SJCRH30 (cell line): ENCODE measurements around the gene SSC5D. TPM values are rescaled to one million over a fixed set of nuclear protein-coding genes. Genes with fewer than 3 reads are reported as not detected.

ENCODE experiments used
- DNase-seq, 2 experiments: peaks; one replicate each; pipeline ENCODE4 v3.0.0-alpha.2; 2015 to 2020
- H3K27ac ChIP-seq: fragments of 250-450 bp; sonication (Bioruptor Pico); 2 replicates; pipeline ENCODE4 v1.5.1; 2020; ENCODE audit warnings: mild to moderate bottlenecking, moderate library complexity
- H3K27me3 ChIP-seq: fragments of 250-450 bp; sonication (Bioruptor Pico); 2 replicates; pipeline ENCODE4 v1.5.1; 2020; ENCODE audit warnings: mild to moderate bottlenecking, moderate library complexity
- H3K36me3 ChIP-seq: fragments of 250-450 bp; sonication (Bioruptor Pico); 2 replicates; pipeline ENCODE4 v1.5.1; 2020; ENCODE audit warnings: mild to moderate bottlenecking, moderate library complexity
- H3K4me1 ChIP-seq: fragments of 250-450 bp; sonication (Bioruptor Pico); 2 replicates; pipeline ENCODE4 v1.5.1; 2020; ENCODE audit warnings: mild to moderate bottlenecking, moderate library complexity
- H3K4me3 ChIP-seq: fragments of 250-450 bp; sonication (Bioruptor Pico); 2 replicates; pipeline ENCODE4 v1.5.1; 2020; ENCODE audit warnings: mild to moderate bottlenecking, moderate library complexity
- H3K9me3 ChIP-seq: fragments of 250-450 bp; sonication (Bioruptor Pico); replicated peaks from 2 replicates; pipeline ENCODE4 v1.5.1; 2020; ENCODE audit warnings: mild to moderate bottlenecking, moderate library complexity
- total RNA-seq: library from RNA; depleted of rRNA; stranded (reverse); fragments of >200 nt; shearing (Covaris generic); gene quantifications from 2 replicates; pipeline ENCODE4 v1.2.3, GENCODE V29; 2014

SSC5D gene
- total RNA-seq, 1 experiment from 2014 or later: 3.1 TPM

DNA sequence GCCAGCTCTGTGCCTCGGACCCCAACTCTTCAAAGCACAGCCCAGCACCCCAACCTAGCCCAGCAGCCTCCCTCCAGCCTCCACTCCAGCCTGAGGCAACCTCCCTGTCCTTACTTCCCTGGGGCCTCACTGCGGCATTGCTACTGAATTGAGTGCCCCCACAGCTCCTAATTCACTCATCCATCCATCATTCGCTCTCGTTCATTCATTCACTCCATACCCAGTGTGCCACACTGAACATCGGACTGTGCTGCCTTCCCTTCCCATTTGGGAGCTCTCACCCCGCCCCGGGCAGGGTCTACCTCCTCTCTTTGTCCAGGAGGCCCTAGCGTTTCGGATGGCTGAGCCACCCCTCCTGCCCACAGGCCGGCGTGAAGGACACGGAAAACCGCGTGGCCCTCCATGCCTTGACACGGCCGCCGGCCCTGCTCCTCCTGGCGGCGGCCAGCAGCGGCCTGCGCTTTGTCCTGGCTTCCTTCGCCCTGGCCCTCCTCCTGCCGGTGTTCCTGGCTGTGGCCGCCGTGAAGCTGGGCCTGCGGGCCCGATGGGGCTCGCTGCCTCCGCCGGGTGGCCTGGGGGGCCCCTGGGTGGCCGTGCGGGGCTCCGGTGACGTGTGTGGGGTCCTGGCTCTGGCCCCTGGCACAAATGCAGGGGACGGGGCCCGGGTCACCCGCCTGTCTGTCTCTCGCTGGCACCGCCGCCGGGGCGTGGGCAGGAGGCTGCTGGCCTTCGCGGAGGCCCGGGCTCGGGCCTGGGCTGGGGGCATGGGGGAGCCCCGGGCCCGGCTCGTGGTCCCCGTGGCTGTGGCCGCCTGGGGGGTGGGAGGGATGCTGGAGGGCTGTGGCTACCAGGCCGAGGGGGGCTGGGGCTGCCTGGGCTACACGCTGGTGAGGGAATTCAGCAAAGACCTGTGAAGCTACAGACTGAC, 1.9 kb upstream of the SSC5D start:
- H3K4me3 ChIP-seq: peak overlapping the region; percentile 73
- no peak for DNase-seq
- no peaks in the 10 kb centered on the region for H3K9me3 ChIP-seq
- H3K27me3 ChIP-seq: no peaks in the 10 kb centered on the region
- no peaks in the 10 kb centered on the region for H3K36me3 ChIP-seq
- H3K27ac ChIP-seq: peak overlapping the region; percentile 96
- peaks cover 30% of the 10 kb centered on the region for H3K4me1 ChIP-seq

DNA sequence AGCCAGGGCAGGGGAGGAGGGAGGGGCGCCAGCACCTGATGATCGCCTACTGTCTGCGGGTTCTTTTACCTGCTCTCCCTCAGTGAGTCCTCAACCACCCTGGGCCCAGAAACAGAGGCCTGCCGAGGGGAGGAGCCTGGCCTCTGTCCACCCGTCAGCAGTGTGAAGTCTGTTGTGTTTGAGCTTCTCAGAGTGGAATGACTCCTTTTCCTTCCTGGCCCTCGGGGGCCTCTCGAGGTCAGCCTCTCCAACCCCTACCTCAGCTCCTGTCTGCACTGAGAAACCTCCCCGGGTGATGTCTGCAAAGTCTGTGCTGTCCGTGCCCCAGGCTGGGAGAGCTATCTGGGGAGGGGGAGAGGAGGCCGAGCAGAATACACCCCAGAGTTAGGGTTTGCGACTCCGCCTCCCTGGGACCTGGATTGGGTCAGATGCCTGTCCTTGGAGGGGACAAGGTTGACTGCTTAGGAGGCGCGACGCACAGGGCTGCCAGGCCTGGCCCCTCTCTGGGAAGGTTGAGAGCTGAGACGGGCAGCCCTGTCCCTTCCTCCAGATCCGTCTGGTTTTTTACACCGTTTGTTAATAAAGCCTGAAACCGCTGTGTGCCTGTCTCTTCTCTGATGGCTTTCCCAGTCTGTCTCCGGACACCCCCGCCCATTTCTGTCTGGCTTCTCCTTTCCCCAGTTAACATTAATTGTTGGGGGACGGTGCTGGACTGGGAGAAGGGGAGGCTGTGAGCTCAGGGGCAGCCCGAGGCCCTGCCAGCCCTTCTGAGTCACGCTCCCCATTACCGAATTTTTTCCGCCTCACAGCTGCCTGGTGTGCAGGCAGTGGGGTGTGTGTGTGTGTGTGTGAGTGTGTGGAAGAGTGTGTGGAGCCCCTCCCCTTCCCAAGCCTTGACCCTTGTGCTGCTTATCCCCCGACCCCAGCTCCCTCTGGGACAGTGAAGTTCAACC, 989 bp upstream of the SSC5D start:
- Histone ChIP-seq H3K27me3 (no peaks in the 10 kb centered on the region), H3K9me3 (no peaks in the 10 kb centered on the region), H3K4me3 (peak overlapping the region; percentile 29), H3K36me3 (no peaks in the 10 kb centered on the region), H3K27ac (peak overlapping the region; percentile 96), H3K4me1 (peaks cover 34% of the 10 kb centered on the region)
- peak; percentile 92 to 94 for DNase-seq

DNA sequence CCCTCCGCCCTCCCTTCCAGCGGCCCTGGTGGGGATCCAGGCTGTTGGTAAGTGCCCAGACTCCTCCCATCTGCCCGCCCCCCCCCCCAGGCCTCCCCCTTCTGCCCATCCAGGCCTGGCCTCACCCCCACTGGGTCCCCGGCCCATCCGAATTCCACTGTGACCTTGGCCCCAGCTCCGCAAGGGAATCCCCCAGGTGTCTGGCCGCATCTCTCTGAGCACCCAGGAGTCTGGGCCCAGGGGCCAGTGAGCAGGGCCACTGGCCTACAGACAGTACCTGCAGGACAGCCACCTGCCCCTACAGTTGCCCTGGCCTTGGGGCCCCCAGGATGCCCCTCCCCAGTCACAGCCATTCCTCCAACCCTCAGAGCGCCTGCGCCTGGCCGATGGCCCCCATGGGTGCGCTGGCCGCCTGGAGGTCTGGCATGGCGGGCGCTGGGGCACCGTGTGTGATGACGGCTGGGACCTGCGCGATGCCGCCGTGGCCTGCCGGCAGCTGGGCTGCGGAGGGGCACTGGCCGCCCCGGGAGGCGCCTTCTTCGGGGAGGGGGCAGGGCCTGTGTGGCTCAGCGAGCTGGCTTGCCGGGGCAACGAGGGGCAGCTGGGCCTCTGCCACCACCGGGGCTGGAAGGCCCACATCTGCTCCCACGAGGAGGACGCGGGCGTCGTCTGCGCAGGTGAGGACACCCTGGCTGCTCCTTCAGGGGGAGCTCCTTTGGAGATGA, 912 bp downstream of the SSC5D start:
- Histone ChIP-seq H3K4me3 (no peak overlapping the region; the same call in 1 of the 2 replicates), H3K27me3 (no peaks in the 10 kb centered on the region), H3K9me3 (no peaks in the 10 kb centered on the region), H3K4me1 (peaks cover 37% of the 10 kb centered on the region), H3K36me3 (no peaks in the 10 kb centered on the region), H3K27ac (no peak overlapping the region)
- DNase-seq: no peak

DNA sequence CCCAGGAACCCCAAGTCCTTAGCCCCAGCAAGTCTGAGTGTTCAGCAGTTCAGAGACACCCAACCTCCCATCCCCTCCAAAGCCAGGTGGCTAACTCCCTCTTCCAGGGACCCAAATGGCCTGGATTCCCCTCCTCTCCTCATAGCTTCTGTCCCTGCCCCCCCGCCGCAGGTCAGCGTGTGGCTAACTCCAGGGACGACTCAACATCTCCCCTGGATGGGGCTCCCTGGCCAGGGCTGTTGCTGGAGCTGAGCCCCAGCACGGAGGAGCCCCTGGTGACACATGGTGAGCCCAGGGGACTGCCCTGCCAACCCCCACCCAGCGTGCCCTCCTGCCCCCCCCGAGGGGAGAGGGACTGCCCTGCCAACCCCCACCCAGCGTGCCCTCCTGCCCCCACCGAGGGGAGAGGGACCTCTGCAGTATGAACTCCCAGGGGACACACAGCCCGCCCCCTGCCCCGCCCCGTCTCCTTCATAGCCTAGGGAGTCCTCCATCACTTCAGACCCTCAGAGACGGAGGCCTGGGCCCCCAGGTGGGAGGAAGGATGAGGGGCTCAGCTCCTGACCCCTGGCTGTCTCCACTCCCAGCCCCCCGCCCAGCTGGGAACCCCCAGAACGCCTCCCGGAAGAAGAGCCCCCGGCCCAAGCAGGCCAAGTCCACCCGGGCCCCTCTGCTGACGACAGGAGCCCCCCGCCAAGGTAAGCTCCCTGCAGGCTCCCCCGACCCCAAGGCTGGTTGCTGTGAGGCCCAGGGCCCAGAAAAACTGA, 1.7 kb downstream of the SSC5D start:
- no peaks in the 10 kb centered on the region for H3K9me3 ChIP-seq
- H3K27ac ChIP-seq: no peak overlapping the region
- no peaks in the 10 kb centered on the region for H3K27me3 ChIP-seq
- H3K4me3 ChIP-seq: no peak overlapping the region
- H3K36me3 ChIP-seq: no peaks in the 10 kb centered on the region
- H3K4me1 ChIP-seq: peaks cover 37% of the 10 kb centered on the region
- DNase-seq: no peak

DNA sequence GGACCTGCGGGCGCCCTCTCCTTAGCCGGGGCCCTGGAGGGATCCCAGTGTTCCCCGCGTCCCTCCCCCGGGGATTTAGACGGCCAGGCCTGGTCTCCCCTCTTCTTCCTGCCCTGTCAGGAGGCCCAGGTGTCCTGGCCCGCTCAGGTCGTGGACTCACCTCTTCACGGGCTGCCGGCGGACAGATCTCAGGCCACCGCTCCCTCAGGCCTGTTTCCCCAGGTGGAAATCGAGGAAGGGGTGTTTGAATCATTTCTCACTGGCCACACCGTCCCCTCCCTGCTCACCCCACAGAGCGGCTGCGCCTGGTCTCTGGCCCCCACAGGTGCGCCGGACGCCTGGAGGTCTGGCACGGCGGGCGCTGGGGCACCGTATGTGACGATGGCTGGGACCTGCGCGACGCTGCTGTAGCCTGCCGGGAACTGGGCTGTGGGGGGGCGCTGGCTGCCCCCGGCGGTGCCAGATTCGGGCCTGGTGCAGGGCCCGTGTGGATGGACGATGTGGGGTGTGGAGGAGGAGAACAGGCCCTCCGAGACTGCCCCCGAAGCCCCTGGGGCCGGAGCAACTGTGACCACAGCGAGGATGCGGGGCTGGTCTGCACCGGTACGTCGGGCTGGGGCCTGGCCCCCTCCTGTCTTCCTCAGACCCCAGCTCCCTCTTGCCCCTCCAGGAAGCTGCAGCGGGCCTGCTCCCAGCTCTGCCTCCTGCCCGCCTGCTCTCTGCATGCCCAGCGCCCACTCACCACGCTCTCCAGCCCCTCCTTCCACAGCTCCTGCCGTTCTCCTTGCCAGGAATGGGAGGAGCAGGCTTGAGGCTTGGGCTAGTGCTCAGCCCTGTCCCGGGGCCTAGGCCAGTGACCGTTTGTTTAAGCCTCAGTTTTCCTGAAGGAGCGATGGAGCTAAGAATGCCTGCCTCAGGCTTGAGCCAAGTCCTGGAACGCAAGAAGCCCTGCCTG, 2.5 kb downstream of the SSC5D start:
- H3K27me3 ChIP-seq: no peaks in the 10 kb centered on the region
- no peaks in the 10 kb centered on the region for H3K9me3 ChIP-seq
- peaks cover 38% of the 10 kb centered on the region for H3K4me1 ChIP-seq
- H3K36me3 ChIP-seq: no peaks in the 10 kb centered on the region
- no peak overlapping the region for H3K4me3 ChIP-seq
- no peak overlapping the region for H3K27ac ChIP-seq
- no peak for DNase-seq

DNA sequence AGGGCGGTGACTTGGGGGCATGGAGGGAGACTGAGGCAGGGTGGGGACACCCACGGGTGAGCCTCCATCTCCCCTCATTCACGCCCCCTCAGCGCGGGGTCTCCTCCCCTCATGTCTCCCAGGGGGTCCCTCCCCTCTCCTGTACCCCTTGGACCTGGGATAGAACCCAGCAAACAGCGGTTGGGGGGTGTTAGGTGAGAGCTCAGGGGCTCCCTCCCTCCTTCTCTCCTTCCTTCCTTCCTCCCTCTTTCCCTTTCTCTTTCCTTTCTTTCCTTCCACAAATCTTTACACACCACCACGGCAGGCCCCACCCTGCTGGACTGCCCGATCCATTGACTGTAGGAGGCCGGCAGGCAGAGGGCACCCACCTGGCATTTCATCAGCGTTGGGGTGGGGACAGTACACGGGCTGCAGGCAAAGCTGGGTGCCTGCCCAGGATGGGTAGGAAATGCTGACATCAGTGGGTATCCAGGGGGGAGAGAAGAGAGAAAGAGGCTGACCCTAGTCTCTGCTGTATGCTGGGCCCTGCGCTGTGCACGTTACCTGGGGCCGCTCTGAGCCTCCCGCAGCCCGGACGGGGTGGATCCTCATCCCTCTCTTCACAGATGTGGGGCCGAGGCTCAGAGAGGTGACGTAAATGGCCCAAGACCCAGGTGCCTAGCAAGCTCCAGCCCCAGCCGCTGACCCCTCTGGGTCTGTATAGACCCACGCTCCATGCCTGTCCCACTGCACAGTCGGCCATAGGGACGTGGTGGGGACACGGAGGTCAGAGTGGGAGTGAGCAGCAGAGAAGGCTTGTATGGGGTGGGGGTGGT, 3.5 kb downstream of the SSC5D start:
- Histone ChIP-seq H3K27me3 (no peaks in the 10 kb centered on the region), H3K9me3 (no peaks in the 10 kb centered on the region), H3K4me1 (peaks cover 38% of the 10 kb centered on the region), H3K27ac (no peak overlapping the region), H3K36me3 (no peaks in the 10 kb centered on the region), H3K4me3 (no peak overlapping the region)
- no peak for DNase-seq

DNA sequence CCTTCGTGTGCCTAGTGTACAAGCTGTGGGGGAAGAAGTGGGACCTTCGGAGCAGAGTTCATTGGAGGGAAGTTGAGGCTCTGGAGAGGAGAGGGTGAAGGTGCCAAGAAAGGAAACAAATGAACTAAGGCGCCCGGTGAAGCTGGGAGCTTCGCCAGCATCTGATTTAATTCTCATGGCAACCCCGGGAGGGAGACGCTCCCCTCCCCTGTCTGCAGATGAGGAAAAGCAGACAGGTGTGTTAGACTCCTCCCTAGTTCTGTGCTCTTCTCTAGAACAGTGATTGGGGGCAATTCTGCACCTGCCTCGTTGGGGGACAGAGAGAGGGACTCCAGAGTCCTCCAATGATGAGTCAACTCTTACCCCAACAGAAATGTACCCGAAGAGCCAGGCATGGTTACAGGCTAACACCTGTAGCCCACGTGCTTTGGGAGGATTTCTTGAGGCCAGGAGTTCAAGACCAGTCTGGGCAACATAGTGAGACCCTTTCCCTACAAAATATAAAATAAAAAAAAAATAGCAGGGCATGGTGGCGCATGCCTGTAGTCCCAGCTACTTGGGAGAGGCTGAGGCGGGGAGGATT, 4.2 kb downstream of the SSC5D start:
- no peak overlapping the region for H3K27ac ChIP-seq

DNA sequence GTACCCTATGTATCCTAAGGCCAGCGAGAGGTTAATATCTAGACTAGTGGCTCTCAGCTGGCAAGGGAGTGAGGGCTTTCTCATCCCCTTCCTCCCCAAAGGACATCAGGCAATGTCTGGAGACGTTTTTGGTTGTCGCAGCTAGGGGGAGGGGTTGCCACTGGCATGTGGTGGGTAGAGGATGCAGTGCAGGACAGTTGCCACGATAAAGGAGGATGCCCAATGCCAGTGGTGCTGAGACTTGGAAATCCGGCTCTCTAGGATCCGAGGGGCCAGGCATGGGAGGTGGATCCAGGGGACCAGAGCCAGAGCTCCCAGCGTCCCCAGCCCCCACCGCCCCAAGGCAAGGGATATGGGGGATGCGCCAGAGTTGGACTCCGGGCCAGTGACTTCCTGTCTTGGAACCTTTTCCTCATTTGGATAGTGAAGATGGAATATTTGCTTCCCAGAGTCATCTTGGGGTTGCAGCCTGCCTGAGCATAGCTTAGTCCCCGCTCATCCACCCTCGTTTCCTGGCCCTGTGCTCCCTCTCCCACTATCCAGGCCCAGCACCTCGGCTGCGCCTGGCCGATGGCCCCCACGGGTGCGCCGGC, 4.9 kb downstream of the SSC5D start:
- Histone ChIP-seq H3K36me3 (no peaks in the 10 kb centered on the region), H3K4me3 (no peak overlapping the region), H3K27me3 (no peaks in the 10 kb centered on the region), H3K27ac (no peak overlapping the region), H3K9me3 (no peaks in the 10 kb centered on the region), H3K4me1 (peaks cover 29% of the 10 kb centered on the region)
- no peak for DNase-seq

More for the DNA sequence above, 4.2 kb downstream of the SSC5D start:
- Histone ChIP-seq H3K4me1 (peaks cover 34% of the 10 kb centered on the region), H3K27me3 (no peaks in the 10 kb centered on the region), H3K36me3 (no peaks in the 10 kb centered on the region), H3K9me3 (no peaks in the 10 kb centered on the region), H3K4me3 (no peak overlapping the region)
- DNase-seq: peak in 1 of 2 experiments; percentile 50

DNA sequence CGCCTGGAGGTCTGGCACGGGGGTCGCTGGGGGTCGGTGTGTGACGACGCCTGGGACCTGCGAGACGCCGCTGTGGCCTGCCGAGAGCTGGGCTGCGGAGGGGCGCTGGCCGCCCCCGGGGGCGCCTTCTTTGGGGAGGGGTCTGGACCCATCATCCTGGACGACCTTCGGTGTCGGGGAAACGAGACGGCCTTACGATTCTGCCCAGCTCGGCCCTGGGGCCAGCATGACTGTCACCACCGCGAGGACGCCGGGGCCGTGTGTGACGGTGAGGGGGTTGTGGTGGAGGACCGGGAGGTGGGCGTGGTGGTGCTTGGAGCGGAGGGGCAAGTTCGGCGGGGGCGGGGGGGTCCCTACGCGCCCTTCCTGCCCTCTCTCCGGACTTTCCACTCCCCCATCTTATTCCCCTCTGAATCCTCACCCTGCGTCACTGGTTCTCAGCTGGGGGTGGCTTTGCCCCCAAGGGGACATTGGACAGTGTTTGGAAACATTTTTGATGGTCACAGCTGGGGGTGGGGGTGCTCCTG, 5.5 kb downstream of the SSC5D start:
- H3K27me3 ChIP-seq: no peaks in the 10 kb centered on the region
- no peak overlapping the region for H3K27ac ChIP-seq
- no peaks in the 10 kb centered on the region for H3K36me3 ChIP-seq
- no peak overlapping the region for H3K4me3 ChIP-seq
- H3K9me3 ChIP-seq: no peaks in the 10 kb centered on the region
- no peak for DNase-seq
- peaks cover 32% of the 10 kb centered on the region for H3K4me1 ChIP-seq

DNA sequence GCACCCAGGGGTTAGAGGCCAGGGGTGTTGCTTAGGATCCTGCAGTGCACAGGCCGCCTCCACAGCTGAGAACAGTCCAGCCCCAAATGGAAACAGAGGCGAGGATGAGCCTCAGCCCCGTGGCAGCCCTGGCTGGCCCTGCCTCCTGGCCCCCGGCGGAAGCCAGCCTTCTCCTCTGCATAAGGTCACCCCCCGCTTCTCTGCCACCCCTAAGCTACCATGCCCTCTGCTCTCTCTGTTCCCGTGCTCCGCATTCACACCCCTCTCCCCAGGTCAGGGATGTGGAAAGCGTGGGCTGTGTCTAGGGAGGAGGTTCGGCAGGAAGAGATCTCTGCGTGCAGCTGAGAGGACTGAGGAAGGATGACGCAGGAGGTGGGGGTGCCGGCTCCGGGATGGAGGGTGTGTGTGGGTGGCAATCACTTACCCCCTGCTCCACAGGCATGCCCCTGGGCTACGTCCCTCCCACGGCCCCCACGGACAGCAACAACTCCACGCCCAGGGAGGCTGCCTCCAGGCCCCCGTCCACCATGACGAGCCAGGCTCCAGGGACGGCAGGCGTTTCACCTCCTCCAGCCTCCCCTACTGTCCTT, 6.0 kb downstream of the SSC5D start:
- Histone ChIP-seq H3K4me1 (peaks cover 33% of the 10 kb centered on the region), H3K36me3 (no peaks in the 10 kb centered on the region), H3K27me3 (no peaks in the 10 kb centered on the region), H3K9me3 (no peaks in the 10 kb centered on the region), H3K4me3 (peak overlapping the region; percentile 28), H3K27ac (no peak overlapping the region)
- DNase-seq: no peak

DNA sequence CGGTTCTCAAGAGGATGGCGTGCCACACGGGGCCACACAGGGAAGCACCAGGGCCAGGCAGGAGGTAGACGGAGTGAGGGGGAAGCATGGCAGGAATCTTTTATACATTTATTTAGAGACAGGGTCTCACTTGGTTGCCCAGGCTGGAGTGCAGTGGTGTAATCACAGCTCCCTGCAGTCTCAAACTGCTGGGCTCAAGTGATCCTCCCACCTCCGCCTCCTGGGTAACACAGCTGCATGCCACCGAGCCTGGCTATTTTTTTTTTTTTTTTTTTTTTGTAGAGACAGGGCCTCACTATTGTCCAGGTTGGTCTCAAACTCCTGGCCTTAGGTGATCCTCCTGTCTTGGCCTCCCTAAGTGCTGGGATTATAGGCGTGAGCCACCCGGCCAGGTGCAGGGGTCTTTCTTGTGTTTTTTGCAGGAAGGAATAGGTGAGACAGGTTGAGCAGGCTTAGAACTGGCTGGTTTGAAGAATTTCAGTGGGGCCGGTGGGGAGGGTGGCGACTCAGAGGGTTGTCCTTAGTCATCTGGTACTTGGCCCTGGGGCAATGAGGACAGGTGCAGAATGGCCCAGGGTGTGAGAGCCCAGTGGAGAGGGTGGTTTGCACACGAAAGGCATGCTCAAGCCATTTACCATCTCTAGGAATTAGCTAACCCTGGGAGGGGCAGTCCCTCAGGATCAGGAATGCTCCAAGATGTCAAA, 7.6 kb downstream of the SSC5D start:
- no peak overlapping the region for H3K4me3 ChIP-seq
- DNase-seq: peak; percentile 75 to 82
- peaks cover 29% of the 10 kb centered on the region for H3K4me1 ChIP-seq

More for the DNA sequence above, 7.6 kb downstream of the SSC5D start:
- no peaks in the 10 kb centered on the region for H3K27me3 ChIP-seq
- H3K9me3 ChIP-seq: no peaks in the 10 kb centered on the region
- H3K27ac ChIP-seq: no peak overlapping the region
- H3K36me3 ChIP-seq: no peaks in the 10 kb centered on the region
